COR-L47 (cell line): ENCODE results near the gene RGMB.
"Not testable (repeated sequence)": the region's sequence is repeated elsewhere in the genome, so short reads cannot be mapped to it uniquely, and the experiment has no call there.

Source experiments
- DNase-seq: peaks from one replicate; lab custom pipeline; 2025; lab: John Stamatoyannopoulos, UW

Gene RGMB

GRCh38 chr5:98773464-98774191 lies at the start of gene RGMB:
Gene RGMB (plus strand): TSS chr5:98773663. CDS start chr5:98774071, 408 bp downstream.
- DNase-seq: peak; percentile 99

GRCh38 chr5:98726258-98726657 lies 47.2 kb upstream of the RGMB start:
- DNase-seq: no peak

DNA sequence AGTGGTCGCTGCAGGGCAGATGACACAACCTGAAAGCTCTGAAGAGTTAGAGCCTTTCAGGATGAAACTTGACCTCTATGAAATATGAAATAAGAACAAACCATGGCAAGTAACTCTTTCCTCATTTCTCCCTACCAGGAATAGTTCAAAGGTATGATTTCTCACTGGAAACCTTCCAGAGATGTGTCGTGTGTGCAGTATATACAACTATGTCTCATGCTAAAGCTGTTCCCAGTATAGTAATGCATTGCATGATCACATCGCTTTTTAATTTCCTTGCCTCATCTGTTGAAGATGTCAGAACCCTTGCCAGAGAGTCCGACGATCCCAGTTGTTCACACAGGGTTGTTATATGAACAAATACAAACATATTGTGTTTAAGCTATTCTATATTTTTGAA lies 45.8 kb upstream of the RGMB start:
- DNase-seq: no peak

GRCh38 chr5:98734646-98735045 lies 38.8 kb upstream of the RGMB start:
- DNase-seq: no peak

GRCh38 chr5:98735806-98736507 lies 37.5 kb upstream of the RGMB start:
- no peak for DNase-seq

DNA sequence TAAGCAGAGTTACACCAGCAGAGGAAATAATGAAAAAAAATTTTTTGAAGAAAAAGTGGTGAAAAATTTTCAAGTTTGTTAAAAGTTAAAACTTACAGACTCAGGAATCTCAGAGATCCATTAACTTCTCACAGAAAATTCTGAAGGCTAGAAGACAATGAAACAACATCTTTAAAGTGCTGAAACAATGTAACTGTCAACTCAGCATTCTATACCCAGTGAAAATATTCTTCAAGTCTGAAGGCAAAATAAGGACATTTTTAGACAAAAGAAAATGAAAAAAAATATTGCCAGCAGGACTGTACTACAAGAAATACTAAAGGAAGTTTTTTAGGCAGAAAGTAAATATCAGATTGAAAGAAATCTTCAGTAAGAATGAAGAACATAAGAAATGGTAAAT lies 36.7 kb upstream of the RGMB start:
- DNase-seq: no peak

- not testable (repeated sequence) for DNase-seq
Observed at GRCh38 chr5:98737441-98737840, 36.0 kb upstream of the RGMB start.

DNA sequence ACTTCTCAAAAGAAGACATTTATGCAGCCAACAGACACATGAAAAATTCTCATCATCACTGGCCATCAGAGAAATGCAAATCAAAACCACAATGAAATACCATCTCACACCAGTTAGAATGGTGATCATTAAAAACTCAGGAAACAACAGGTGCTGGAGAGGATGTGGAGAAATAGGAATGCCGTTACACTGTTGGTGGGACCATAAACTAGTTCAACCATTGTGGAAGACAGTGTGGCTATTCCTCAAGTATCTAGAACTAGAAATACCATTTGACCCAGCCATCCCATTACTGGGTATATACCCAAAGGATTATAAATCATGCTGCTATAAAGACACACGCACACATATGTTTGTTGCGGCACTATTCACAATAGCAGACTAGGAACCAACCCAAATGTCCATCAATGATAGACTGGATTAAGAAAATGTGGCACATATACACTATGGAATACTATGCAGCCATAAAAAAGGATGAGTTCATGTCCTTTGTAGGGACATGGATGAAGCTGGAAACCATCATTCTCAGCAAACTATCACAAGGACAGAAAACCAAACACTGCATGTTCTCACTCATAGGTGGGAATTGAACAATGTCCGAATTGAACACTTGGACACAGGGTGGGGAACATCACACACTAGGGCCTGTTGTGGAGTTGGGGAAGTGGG lies 34.8 kb upstream of the RGMB start:
- DNase-seq: not testable (repeated sequence)

GRCh38 chr5:98741926-98742325 lies 31.5 kb upstream of the RGMB start:
- DNase-seq: no peak

- no peak for DNase-seq
Observed at GRCh38 chr5:98742396-98743073, 30.9 kb upstream of the RGMB start.

GRCh38 chr5:98748259-98748658 lies 25.2 kb upstream of the RGMB start:
- not testable (repeated sequence) for DNase-seq

- no peak for DNase-seq
Observed at GRCh38 chr5:98749046-98749445, 24.4 kb upstream of the RGMB start.

GRCh38 chr5:98750693-98751092 lies 22.8 kb upstream of the RGMB start:
- DNase-seq: no peak

DNA sequence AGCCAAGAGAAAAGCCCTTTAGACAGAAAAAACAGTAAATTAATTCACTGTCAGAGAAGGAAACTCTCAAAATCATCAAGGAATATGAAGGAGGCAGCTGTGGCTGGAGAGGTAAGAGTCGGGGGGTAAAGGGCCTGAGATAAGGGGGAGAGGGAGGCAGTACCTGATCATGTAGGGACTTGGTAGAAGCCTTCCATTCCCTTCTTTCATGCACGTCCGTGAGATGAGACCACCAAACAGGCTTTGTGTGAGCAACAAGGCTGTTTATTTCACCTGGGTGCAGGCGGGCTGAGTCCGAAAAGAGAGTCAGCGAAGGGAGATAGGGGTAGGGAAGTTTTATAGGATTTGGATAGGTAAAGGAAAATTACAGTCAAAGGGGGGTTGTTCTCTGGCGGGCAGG lies 21.1 kb upstream of the RGMB start:
- not testable (repeated sequence) for DNase-seq

- not testable (repeated sequence) for DNase-seq
Observed at GRCh38 chr5:98752801-98753200, 20.7 kb upstream of the RGMB start.

- no peak for DNase-seq
Observed at GRCh38 chr5:98753507-98753906, 20.0 kb upstream of the RGMB start.

DNA sequence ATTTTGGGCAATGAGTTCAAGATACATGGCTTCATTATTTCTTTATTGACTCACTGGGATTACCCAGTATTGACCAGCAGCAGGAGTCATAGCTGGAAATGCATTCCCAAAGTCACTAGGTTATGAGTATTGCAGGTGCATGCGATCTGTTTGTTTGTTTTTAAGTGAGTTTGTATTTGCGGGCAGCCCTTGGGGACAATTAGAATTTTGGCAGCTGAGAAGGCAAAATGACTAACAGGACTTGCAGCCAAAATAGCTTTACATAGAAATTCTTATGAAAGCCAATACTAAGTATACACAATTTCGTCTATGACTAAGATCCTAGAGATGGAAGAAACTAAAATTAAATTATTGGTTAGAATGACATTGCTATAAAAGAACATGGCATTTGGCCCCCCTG lies 18.1 kb upstream of the RGMB start:
- no peak for DNase-seq

DNA sequence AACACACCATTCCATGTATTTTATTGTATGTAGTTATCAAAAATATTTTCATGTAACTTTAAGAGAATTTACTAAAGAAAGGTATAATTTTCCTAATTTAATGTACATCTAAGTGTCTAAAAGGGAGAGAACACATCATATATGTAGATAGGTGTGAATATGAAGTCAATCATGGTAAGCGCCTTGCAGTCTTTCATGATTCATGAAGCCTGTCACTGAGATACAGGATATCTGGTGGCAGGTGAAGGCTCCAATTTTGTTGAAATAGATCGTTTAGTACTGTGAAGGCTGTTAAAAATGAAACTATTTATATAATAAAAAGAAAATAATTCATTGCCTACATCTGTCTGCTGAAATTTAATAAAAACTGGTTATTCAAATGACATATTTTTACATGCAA lies 15.5 kb upstream of the RGMB start:
- DNase-seq: no peak

DNA sequence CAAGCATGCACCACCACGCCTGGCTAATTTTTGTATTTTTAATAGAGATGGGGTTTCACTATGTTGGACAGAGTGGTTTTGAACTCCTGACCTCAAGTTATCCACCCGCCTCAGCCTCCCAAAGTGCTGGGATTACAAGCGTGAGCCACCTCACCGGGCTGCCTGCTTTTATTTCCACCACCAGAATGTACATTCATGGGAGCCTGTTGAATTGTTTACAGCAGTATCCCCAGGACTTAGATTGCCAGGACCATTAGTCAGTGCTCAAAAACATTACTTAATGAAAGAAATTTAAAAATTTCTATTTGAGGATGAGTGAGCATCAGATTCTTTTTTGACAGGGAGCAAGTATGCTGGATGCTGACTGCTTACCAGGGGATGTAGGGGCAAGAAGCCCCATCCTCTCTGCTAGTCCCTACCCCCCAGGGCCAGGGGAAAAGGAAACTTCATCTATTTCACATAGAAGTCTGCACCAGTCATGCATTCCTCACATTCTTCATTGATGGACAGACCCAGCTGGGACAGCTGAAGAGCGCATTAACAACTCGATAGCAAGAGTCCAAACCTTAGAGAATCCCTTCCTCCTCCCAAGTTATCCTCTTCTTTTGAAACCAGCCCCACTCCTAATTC lies 10.3 kb upstream of the RGMB start:
- DNase-seq: no peak

DNA sequence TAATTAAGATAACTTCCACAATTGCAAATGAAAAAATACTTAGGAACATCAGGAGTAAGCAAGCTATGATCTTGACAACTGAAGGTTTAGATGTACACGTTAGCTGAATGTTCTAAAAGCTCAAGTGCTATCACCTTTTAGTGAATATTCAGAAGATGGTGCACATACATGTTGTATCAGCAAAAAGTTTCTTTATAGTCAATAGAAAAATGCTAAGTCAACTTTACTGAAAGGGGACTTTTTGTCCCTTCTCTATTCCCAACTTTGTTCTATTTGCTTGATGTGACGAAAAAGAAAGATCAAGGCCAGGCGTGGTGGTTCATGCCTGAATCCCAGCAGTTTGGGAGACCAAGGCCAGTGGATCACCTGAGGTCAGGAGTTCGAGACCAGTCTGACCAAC lies 7.6 kb upstream of the RGMB start:
- no peak for DNase-seq

GRCh38 chr5:98767581-98767980 lies 5.9 kb upstream of the RGMB start:
- no peak for DNase-seq
